SW480 (cell line): ENCODE results near the gene CYTIP.

Experiments
- DNase-seq: peaks from one replicate; pipeline ENCODE4 v3.0.0-alpha.2; 2016; ENCODE audit warnings: low spot score

CYTIP gene

GRCh38 chr2:157443795-157444640 lies at the start of gene CYTIP:
TSS of gene CYTIP (minus strand) at chr2:157444089. CDS start at chr2:157444020, 69 bp downstream.
- no peak for DNase-seq

GRCh38 chr2:157492189-157492773 lies 48.4 kb upstream of the CYTIP start:
- DNase-seq: peak; percentile 65

DNA sequence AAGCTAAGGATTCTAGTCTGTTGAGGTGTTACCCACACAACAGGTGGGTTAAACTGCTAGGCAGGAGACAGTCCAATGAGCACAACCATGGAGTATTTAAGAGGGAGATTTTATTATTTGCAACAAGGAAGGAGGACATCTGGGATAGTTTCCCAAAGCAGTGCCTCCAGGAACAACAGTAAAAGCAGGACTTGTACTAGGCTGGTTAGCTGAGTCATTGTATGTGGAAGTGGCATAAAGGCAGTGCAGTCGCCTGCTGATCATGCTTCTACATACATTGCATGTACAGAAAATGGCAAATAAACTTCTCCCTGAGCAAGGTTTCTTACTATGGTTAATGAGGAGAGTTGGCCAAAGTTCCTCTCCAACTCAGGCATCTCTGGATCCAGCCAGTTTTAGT lies 46.1 kb upstream of the CYTIP start:
- no peak for DNase-seq

DNA sequence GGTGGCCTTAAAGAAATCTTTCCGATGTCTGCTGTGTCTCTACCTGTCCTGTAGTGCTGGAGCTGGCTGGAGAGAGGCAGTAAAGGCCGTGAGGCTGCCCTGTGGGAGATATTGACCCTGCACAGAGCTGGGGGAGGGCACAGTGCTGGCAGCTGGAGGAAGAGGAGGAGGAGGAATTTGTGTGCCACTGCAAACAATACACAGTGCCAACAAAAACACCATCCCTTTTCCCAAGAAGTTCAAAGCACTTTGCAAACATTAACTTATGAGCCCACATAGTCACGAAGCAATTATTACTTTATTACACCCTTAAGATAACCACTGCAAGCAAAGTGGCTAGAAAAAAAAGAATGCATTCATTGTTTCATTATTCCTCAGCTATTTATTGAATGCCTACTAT lies 45.0 kb upstream of the CYTIP start:
- DNase-seq: peak; percentile 64

GRCh38 chr2:157487747-157488146 lies 43.9 kb upstream of the CYTIP start:
- DNase-seq: no peak

DNA sequence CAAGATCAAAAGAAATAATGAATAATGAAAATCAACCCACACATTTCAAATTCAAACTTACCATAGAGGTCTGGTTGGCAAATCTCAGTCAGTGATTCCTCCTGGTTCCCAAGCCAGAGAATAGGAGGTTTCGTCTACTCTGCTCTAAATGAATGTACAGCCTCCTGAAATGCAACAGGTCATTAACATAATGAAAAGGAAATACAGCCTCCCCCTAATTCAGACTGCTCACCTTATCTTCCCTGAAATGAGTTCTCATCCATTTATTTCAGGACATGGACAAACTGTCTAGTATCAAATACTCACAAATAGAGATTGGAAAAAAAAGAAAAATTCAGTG lies 43.4 kb upstream of the CYTIP start:
- DNase-seq: no peak

GRCh38 chr2:157486596-157487270 lies 42.8 kb upstream of the CYTIP start:
- DNase-seq: no peak

DNA sequence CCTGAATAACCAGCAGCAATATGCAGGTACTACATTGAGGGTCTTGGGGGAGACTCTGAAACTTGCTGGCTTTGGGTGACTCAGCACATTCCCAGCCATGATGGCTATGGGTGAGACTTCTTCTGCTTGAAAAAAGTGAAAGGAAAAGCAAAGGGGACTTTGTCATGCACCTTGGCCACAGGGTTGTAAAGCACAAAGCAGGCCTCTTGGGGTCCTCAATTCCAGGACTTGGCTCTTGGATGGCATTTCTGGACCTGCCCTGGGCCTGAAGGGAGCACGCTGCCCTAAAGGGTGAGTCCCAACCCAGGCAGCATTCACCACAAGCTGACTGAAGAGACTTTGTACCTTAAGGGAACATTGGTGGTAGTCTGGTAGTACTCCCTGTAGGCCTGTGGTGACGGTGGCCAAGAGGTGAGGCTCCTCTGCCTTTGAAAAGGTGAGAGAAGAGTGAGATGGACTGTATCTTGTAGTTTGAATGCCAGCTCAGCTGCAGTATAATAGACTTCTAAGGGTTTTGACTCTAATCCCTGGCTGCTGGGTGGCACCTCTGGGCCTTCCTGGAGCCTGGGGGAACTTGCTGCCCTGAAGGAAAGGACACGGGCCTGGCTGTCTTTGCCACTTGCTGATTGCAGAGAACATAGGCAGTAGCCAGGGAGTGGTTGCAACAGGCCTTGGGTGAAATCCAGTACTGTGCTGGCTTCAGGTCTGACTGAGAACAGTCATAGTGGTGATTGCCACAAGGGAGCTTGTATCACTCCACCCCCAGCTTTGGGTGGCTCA lies 36.5 kb upstream of the CYTIP start:
- DNase-seq: no peak

DNA sequence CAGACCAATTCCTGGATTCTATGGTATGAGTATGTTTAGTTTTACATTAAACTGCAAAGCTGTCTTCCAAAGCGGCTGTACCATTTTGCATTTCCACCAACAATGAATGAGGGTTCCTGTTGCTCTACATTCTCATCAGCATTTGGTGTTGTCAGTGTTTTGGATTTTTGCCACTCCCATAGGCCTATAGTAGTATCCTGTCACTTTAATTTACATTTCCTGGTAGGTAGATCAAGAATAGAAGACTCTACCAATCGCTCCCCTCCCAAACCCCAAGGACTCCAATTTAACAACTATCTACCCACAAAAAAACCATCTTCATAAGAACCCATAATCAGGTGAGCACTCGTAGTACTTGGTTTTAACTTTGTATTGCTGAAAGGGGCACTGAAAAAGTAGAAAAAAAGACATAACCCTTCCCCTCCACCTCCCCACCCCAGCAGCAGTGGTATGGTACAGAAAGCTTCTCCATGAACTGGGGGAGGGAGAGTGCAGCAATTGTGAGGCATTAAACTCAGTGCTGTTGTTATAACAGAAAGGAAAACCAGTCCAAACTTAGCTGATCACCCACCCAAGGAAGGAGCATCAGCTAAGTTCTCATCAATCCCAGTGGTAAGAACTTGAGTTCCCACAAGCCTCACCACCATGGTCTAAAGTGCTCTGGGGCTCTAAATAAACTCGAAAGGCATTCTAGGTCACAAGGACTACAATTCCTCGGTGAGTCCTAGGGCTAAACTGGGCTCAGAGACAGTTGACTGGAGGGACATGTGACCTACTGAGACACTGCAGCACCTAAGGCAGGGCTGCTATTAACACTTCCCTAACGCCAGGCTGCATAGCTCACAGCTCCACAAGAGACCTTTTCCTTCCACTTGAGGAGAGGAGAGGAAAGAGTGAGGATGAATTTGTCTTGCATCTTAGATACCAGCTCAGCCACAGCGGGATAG lies 35.5 kb upstream of the CYTIP start:
- DNase-seq: no peak

GRCh38 chr2:157477919-157478318 lies 34.0 kb upstream of the CYTIP start:
- DNase-seq: no peak

GRCh38 chr2:157476953-157477709 lies 33.2 kb upstream of the CYTIP start:
- DNase-seq: no peak

GRCh38 chr2:157475722-157476390 lies 32.0 kb upstream of the CYTIP start:
- DNase-seq: no peak

GRCh38 chr2:157473581-157473980 lies 29.7 kb upstream of the CYTIP start:
- DNase-seq: no peak

DNA sequence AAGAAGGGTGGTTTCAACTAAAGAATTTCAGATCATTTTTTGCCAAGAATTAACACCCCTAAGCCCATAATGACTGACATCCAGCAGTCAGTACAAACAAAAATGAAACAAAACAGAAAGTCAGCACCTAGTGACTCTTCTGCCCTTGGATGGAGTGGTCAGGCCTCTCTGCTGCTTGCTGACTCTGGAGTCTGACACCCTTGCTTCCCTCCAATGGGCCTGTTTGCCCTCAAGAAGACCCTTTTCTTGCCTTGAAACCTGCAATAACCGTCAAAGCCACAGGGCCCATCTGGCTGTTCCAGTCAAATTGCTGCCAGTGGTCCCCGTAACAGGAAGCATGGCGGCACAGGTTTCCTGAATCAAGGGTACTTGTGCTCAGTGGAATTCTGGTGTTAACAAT lies 27.2 kb upstream of the CYTIP start:
- no peak for DNase-seq

- no peak for DNase-seq
Observed at GRCh38 chr2:157470321-157470720, 26.4 kb upstream of the CYTIP start.

DNA sequence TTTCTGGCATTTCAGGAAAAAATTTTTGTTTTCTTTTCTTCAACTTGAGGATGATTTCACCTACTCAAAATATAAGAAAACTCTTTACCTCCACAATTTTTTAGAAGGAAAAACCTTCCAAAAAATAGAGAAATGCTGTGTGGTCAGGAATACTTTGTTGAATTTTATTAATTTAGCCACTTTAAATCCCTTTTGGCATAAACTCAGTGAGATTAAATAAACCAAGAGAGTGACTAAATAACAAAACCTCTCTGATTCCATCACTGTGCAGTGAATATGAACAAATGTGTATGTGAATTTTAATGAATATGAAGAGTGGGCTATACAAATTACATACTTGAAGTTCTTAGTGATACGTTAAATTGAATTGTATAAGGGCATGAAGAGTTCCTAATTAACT lies 25.8 kb upstream of the CYTIP start:
- no peak for DNase-seq

DNA sequence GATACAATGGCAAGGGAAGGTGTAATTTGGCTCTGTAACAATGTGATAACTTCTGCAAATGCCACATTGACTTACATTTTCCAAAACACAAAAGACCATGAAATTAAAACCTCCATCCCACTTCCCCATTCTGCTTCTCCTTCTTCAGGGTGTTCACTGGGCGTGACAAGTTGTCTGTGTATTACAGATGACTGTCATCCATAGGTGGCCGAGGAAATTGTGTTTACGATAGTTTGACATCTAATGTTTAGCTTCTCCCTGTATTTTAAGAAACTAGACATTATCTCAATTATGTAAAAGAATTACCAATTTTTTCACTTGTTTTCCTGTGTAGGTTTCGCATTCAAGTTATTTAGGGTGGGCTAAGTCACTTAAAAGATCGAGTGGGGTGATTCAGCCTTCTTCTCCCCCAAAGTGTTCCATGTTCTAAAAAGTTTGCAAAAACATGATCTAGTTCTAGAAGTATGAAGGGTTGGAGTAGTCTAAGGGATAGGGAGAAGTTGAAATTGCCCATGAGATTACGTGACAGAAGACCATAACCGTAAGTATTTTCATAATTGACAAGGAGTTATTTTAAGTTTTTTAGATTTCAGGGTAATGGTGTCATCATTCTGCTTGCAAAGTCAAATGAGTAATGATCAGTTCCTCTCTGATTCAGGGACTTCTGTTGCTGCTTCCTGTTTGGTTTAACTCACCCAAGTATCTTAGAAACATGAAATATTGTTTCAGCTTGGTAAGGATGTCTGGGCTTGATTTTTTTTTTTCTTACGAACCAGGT lies 25.2 kb upstream of the CYTIP start:
- no peak for DNase-seq

GRCh38 chr2:157466764-157467163 lies 22.9 kb upstream of the CYTIP start:
- DNase-seq: no peak

GRCh38 chr2:157465554-157465953 lies 21.7 kb upstream of the CYTIP start:
- no peak for DNase-seq
